ENCODE data around the gene SHISAL1. TPM values are rescaled to one million over a fixed set of nuclear protein-coding genes. Genes with fewer than 3 reads are reported as not detected.

Gene SHISAL1
- total RNA-seq, 1 donor from 2014 or later = 3.2 TPM

DNA sequence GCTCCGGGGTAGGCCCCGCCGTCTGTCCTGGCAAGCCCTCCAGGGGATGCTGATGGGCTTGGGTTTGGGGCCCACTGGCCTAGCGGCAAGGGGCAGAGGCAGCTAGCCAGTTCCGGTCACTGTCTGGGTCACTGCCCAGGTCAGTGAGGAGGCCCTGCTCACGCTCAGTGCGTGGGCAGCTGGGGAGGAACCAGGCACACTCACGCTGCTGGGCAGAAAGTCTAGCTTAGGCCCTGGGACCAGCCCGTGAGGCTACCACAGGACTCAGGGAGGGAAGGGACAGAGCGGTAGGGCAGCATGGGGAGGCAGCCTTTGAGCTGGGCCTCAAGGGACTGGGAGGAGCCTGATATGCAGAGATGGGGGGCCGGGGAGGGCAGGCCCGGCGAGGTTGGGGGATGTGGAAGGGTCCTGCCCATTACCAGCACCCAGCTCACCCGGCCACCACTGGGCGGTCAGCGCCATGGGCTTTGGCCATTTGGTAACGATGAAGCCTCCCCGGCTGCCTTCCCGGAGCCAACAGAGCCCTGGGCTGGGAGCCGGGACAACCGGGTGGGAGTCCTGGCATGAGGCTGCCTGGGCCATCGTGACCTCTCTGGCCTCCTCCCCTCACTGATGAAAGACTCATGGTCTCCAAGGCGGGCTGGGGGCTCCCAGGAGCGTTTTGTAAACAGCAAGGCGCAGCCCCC, 14.2 kb downstream of the SHISAL1 start:
- no peak overlapping the region for H3K4me3 Mint-ChIP-seq (ENCODE audit: unreplicated experiment)
- peaks cover 15% of the 10 kb centered on the region for H3K27me3 Mint-ChIP-seq (ENCODE audit: unreplicated experiment)
- TF ChIP-seq, protein P1, sequence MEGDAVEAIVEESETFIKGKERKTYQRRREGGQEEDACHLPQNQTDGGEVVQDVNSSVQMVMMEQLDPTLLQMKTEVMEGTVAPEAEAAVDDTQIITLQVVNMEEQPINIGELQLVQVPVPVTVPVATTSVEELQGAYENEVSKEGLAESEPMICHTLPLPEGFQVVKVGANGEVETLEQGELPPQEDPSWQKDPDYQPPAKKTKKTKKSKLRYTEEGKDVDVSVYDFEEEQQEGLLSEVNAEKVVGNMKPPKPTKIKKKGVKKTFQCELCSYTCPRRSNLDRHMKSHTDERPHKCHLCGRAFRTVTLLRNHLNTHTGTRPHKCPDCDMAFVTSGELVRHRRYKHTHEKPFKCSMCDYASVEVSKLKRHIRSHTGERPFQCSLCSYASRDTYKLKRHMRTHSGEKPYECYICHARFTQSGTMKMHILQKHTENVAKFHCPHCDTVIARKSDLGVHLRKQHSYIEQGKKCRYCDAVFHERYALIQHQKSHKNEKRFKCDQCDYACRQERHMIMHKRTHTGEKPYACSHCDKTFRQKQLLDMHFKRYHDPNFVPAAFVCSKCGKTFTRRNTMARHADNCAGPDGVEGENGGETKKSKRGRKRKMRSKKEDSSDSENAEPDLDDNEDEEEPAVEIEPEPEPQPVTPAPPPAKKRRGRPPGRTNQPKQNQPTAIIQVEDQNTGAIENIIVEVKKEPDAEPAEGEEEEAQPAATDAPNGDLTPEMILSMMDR (IDR thresholded peaks at IDR 0.05; ENCODE audit: partially characterized antibody, unreplicated experiment) = no peak
- H3K9me3 Mint-ChIP-seq (ENCODE audit: unreplicated experiment) = peaks cover 12% of the 10 kb centered on the region
- peaks cover 7% of the 10 kb centered on the region for H3K4me1 Mint-ChIP-seq (ENCODE audit: low read depth, unreplicated experiment)
- H3K27ac Mint-ChIP-seq (ENCODE audit: unreplicated experiment) = no peak overlapping the region
- peaks cover 13% of the 10 kb centered on the region for H3K36me3 Mint-ChIP-seq (ENCODE audit: unreplicated experiment)
- DNase-seq = no peak

- peaks cover 12% of the 10 kb centered on the region for H3K9me3 Mint-ChIP-seq (ENCODE audit: unreplicated experiment)
- H3K4me1 Mint-ChIP-seq (ENCODE audit: low read depth, unreplicated experiment) = peaks cover 7% of the 10 kb centered on the region
- peaks cover 15% of the 10 kb centered on the region for H3K27me3 Mint-ChIP-seq (ENCODE audit: unreplicated experiment)
- no peak for DNase-seq
- no peak overlapping the region for H3K27ac Mint-ChIP-seq (ENCODE audit: unreplicated experiment)
- peaks cover 13% of the 10 kb centered on the region for H3K36me3 Mint-ChIP-seq (ENCODE audit: unreplicated experiment)
- H3K4me3 Mint-ChIP-seq (ENCODE audit: unreplicated experiment) = no peak overlapping the region
- TF ChIP-seq, protein P1 (IDR thresholded peaks at IDR 0.05; ENCODE audit: partially characterized antibody, unreplicated experiment) = no peak
Observed at GRCh38 chr22:44297470-44298061, 15.2 kb downstream of the SHISAL1 start.

DNA sequence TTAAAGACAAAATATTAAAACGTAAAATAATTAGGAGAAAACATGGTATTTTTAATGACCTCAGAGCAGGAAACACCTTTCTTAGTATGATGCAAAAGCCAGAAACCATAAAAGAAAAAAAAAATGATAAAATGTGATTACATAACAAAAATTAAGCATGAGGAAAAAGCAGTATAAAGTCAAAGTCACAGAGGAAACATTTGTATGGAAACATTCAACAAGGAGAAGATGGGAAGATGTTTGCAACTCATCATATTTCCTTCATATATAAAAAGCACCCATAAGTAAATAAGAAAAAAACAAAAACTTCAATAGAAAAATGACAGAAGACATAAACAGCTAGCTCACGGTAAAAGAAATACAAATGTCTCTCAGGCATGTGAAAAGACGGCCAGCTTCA, 17.3 kb downstream of the SHISAL1 start:
- H3K4me1 Mint-ChIP-seq (ENCODE audit: low read depth, unreplicated experiment) = peaks cover 7% of the 10 kb centered on the region
- H3K27ac Mint-ChIP-seq (ENCODE audit: unreplicated experiment) = no peak overlapping the region
- peaks cover 6% of the 10 kb centered on the region for H3K9me3 Mint-ChIP-seq (ENCODE audit: unreplicated experiment)
- DNase-seq = no peak
- H3K36me3 Mint-ChIP-seq (ENCODE audit: unreplicated experiment) = peaks cover 13% of the 10 kb centered on the region
- H3K4me3 Mint-ChIP-seq (ENCODE audit: unreplicated experiment) = no peak overlapping the region
- peaks cover 7% of the 10 kb centered on the region for H3K27me3 Mint-ChIP-seq (ENCODE audit: unreplicated experiment)
- TF ChIP-seq, protein P1 (IDR thresholded peaks at IDR 0.05; ENCODE audit: partially characterized antibody, unreplicated experiment) = no peak

- Mint-ChIP-seq H3K27ac (ENCODE audit: unreplicated experiment) (no peak overlapping the region), H3K27me3 (ENCODE audit: unreplicated experiment) (peaks cover 2% of the 10 kb centered on the region), H3K4me1 (ENCODE audit: low read depth, unreplicated experiment) (peaks cover 7% of the 10 kb centered on the region), H3K4me3 (ENCODE audit: unreplicated experiment) (no peak overlapping the region), H3K36me3 (ENCODE audit: unreplicated experiment) (peaks cover 13% of the 10 kb centered on the region), H3K9me3 (ENCODE audit: unreplicated experiment) (peaks cover 2% of the 10 kb centered on the region)
- no peak for DNase-seq
- TF ChIP-seq, protein P1 (IDR thresholded peaks at IDR 0.05; ENCODE audit: partially characterized antibody, unreplicated experiment) = no peak
Observed at GRCh38 chr22:44293876-44294275, 18.9 kb downstream of the SHISAL1 start.

- H3K36me3 Mint-ChIP-seq (ENCODE audit: unreplicated experiment) = peaks cover 13% of the 10 kb centered on the region
- H3K9me3 Mint-ChIP-seq (ENCODE audit: unreplicated experiment) = peaks cover 4% of the 10 kb centered on the region
- no peak overlapping the region for H3K27ac Mint-ChIP-seq (ENCODE audit: unreplicated experiment)
- no peak for DNase-seq
- H3K4me1 Mint-ChIP-seq (ENCODE audit: low read depth, unreplicated experiment) = peaks cover 9% of the 10 kb centered on the region
- TF ChIP-seq, protein P1 (IDR thresholded peaks at IDR 0.05; ENCODE audit: partially characterized antibody, unreplicated experiment) = no peak
- H3K27me3 Mint-ChIP-seq (ENCODE audit: unreplicated experiment) = peaks cover 4% of the 10 kb centered on the region
- H3K4me3 Mint-ChIP-seq (ENCODE audit: unreplicated experiment) = no peak overlapping the region
Observed at GRCh38 chr22:44293034-44293433, 19.7 kb downstream of the SHISAL1 start.

Measured in glutamatergic neuron (in vitro differentiated cells).